H9 (cell line): Measurements from ENCODE around the gene APBA2. TPM values are rescaled to one million over a fixed set of nuclear protein-coding genes. Genes with fewer than 3 reads are reported as not detected.

Source experiments
- DNase-seq: peaks from one replicate; pipeline ENCODE4 v3.0.0-alpha.2; 2017
- H2AFZ ChIP-seq: one replicate; pipeline ENCODE4 v1.6.1; 2013; ENCODE audit warnings: mild to moderate bottlenecking, low read length, control low read depth, moderate library complexity
- H2AK5ac ChIP-seq: 2 replicates; pipeline ENCODE4 v1.6.1; 2013; ENCODE audit warnings: low read length, control low read depth, mixed read lengths; ENCODE audit not compliant: insufficient read length
- H2BK120ac ChIP-seq: one replicate; pipeline ENCODE4 v1.6.1; 2013; ENCODE audit warnings: low read depth, mild to moderate bottlenecking, low read length, control low read depth, inconsistent platforms; ENCODE audit not compliant: poor library complexity, severe bottlenecking
- H2BK12ac ChIP-seq: 2 replicates; pipeline ENCODE4 v1.6.1; 2013; ENCODE audit warnings: low read length, control low read depth, mixed read lengths, low read depth; ENCODE audit not compliant: insufficient read length
- H2BK15ac ChIP-seq: 2 replicates; pipeline ENCODE4 v1.6.1; 2013; ENCODE audit warnings: low read depth, low read length, control low read depth
- H2BK20ac ChIP-seq: one replicate; pipeline ENCODE4 v1.6.1; 2013; ENCODE audit warnings: low read depth, mild to moderate bottlenecking, low read length, control low read depth, inconsistent platforms; ENCODE audit not compliant: poor library complexity, severe bottlenecking
- H2BK5ac ChIP-seq: 2 replicates; pipeline ENCODE4 v1.6.1; 2013; ENCODE audit warnings: low read length, control low read depth, mixed read lengths; ENCODE audit not compliant: insufficient read length
- H3K14ac ChIP-seq: 2 replicates; pipeline ENCODE4 v1.6.1; 2013; ENCODE audit warnings: low read length, control low read depth; ENCODE audit not compliant: insufficient read depth
- H3K18ac ChIP-seq: 2 replicates; pipeline ENCODE4 v1.6.1; 2013; ENCODE audit warnings: low read depth, mild to moderate bottlenecking, mixed read lengths, low read length, control low read depth; ENCODE audit not compliant: insufficient read length
- H3K23ac ChIP-seq: 2 replicates; pipeline ENCODE4 v1.6.1; 2013; ENCODE audit warnings: low read length, control low read depth, mixed read lengths, low read depth; ENCODE audit not compliant: insufficient read length
- H3K23me2 ChIP-seq: 2 replicates; pipeline ENCODE4 v1.6.1; 2013; ENCODE audit warnings: low read depth, mild to moderate bottlenecking, mixed read lengths, low read length, control low read depth; ENCODE audit not compliant: insufficient read length, poor library complexity, severe bottlenecking
- H3K27ac ChIP-seq: 2 replicates; pipeline ENCODE4 v1.5.1; 2013; ENCODE audit warnings: low read length, control low read depth, mixed read lengths, low read depth; ENCODE audit not compliant: insufficient read length
- H3K27me3 ChIP-seq: 2 replicates; pipeline ENCODE4 v1.6.1; 2013; ENCODE audit warnings: low read length, control low read depth, inconsistent platforms; ENCODE audit not compliant: insufficient read depth
- H3K4ac ChIP-seq: 2 replicates; pipeline ENCODE4 v1.6.1; 2013; ENCODE audit warnings: low read depth, mild to moderate bottlenecking, control low read depth, inconsistent platforms, low read length, moderate library complexity
- H3K4me1 ChIP-seq: 2 replicates; pipeline ENCODE4 v1.6.1; 2013; ENCODE audit warnings: low read length, control low read depth, inconsistent platforms; ENCODE audit not compliant: insufficient read depth
- H3K4me2 ChIP-seq: 2 replicates; pipeline ENCODE4 v1.6.1; 2013; ENCODE audit warnings: low read length, control low read depth, mixed read lengths; ENCODE audit not compliant: insufficient read length, insufficient read depth
- H3K56ac ChIP-seq: 2 replicates; pipeline ENCODE4 v1.6.1; 2013; ENCODE audit warnings: low read depth, mild to moderate bottlenecking, mixed read lengths, low read length, control low read depth; ENCODE audit not compliant: insufficient read length
- H3K79me1 ChIP-seq: 2 replicates; pipeline ENCODE4 v1.6.1; 2013; ENCODE audit warnings: low read depth, mild to moderate bottlenecking, moderate library complexity, low read length, control low read depth, inconsistent platforms; ENCODE audit not compliant: insufficient read depth, poor library complexity, severe bottlenecking
- H3K79me2 ChIP-seq: 2 replicates; pipeline ENCODE4 v1.6.1; 2013; ENCODE audit warnings: low read length, control low read depth, inconsistent platforms; ENCODE audit not compliant: insufficient read depth
- H3K9ac ChIP-seq: 2 replicates; pipeline ENCODE4 v1.6.1; 2013; ENCODE audit warnings: low read length, control low read depth, mixed read lengths; ENCODE audit not compliant: insufficient read length; ENCODE audit errors: extremely low read depth
- H3K9me3 ChIP-seq: one replicate; pipeline ENCODE4 v1.6.1; 2013; ENCODE audit warnings: low read depth, low read length, inconsistent platforms; ENCODE audit not compliant: control insufficient read depth
- H3T11ph ChIP-seq: one replicate; pipeline ENCODE4 v1.6.1; 2013; ENCODE audit warnings: mild to moderate bottlenecking, low read length, control low read depth, inconsistent platforms
- H4K20me1 ChIP-seq: one replicate; pipeline ENCODE4 v1.6.1; 2013; ENCODE audit not compliant: control insufficient read depth, insufficient read length, insufficient read depth
- H4K5ac ChIP-seq: 2 replicates; pipeline ENCODE4 v1.6.1; 2013; ENCODE audit warnings: low read depth, mild to moderate bottlenecking, mixed read lengths, low read length, control low read depth; ENCODE audit not compliant: insufficient read length
- H4K8ac ChIP-seq: replicated peaks from 2 replicates; pipeline ENCODE4 v1.6.1; 2013; ENCODE audit warnings: low read length, control low read depth, mixed read lengths, low read depth; ENCODE audit not compliant: insufficient read length
- H4K91ac ChIP-seq: 2 replicates; pipeline ENCODE4 v1.6.1; 2013; ENCODE audit warnings: low read depth, mild to moderate bottlenecking, moderate library complexity, mixed read lengths, low read length, control low read depth; ENCODE audit not compliant: insufficient read length
- H3K27ac Mint-ChIP-seq, 3 experiments: 2 replicates in 2 of 3; 3 replicates in 1 of 3; pipeline ENCODE4 v1.8.0; 2020 to 2021; ENCODE audit warnings: mixed read lengths in 3 of 3, mild to moderate bottlenecking in 1 of 3, moderate library complexity in 1 of 3
- H3K27me3 Mint-ChIP-seq: 2 replicates; pipeline ENCODE4 v1.8.0; 2021; ENCODE audit warnings: low read depth, mild to moderate bottlenecking, moderate library complexity, mixed read lengths
- H3K36me3 Mint-ChIP-seq, 3 experiments: 2 replicates in 2 of 3; 3 replicates in 1 of 3; pipeline ENCODE4 v1.8.0; 2020 to 2021; ENCODE audit warnings: low read depth in 3 of 3, mixed read lengths in 3 of 3; ENCODE audit not compliant: insufficient read depth in 1 of 3
- H3K4me1 Mint-ChIP-seq, 2 experiments: 2 replicates each; pipeline ENCODE4 v1.8.0; 2020; ENCODE audit warnings: mixed read lengths in 2 of 2
- H3K4me3 Mint-ChIP-seq, 2 experiments: 2 replicates in 1 of 2; 3 replicates in 1 of 2; pipeline ENCODE4 v1.8.0; 2020 to 2021; ENCODE audit warnings: mild to moderate bottlenecking in 2 of 2, mixed read lengths in 2 of 2, moderate library complexity in 1 of 2
- H3K9me3 Mint-ChIP-seq, 2 experiments: 2 replicates in 1 of 2; 3 replicates in 1 of 2; pipeline ENCODE4 v1.8.0; 2020; ENCODE audit warnings: mild to moderate bottlenecking in 2 of 2, mixed read lengths in 2 of 2, moderate library complexity in 1 of 2
- CTCF ChIP-seq: fragments of 200-600 bp; sonication (generic); conservative IDR thresholded peaks from 3 replicates; pipeline ENCODE4 v1.8.0; 2021; ENCODE audit warnings: antibody characterized with exemption, mild to moderate bottlenecking
- WGBS: extraction: QIAGEN DNeasy Blood & Tissue Kit; methylation state at CpG from one replicate; pipeline ENCODE4 v1.1.7; 2013; ENCODE audit warnings: missing lambda C conversion rate, low lambda C conversion rate, mixed read lengths; ENCODE audit not compliant: insufficient read length; ENCODE audit errors: extremely low coverage; 5-methylcytosine and 5-hydroxymethylcytosine counted together
- total RNA-seq: library from RNA; stranded (reverse); gene quantifications from 2 replicates; pipeline ENCODE4 v1.2.1, GENCODE V29; 2021

The APBA2 gene
- total RNA-seq, 1 experiment from 2014 or later: 14.3 TPM

- peak; percentile 73 for DNase-seq
- Histone ChIP-seq H3K14ac (no peak overlapping the region; the same call in 1 of the 2 replicates), H4K91ac (no peak overlapping the region), H4K8ac (no peak overlapping the region), H3K27me3 (no peaks in the 10 kb centered on the region), H2AK5ac (no peak overlapping the region), H3K4me1 (no peaks in the 10 kb centered on the region), H3K79me2 (no peaks in the 10 kb centered on the region), H3K9ac (no peak overlapping the region), H2BK120ac (no peak overlapping the region), H2BK5ac (no peak overlapping the region), H3K18ac (no peak overlapping the region), H3K79me1 (no peaks in the 10 kb centered on the region), H3T11ph (no peak overlapping the region), H2BK12ac (no peak overlapping the region), H4K5ac (no peak overlapping the region), H4K20me1 (no peaks in the 10 kb centered on the region), H3K4me2 (no peak overlapping the region), H3K9me3 (no peaks in the 10 kb centered on the region), H3K23ac (no peak overlapping the region), H3K56ac (no peak overlapping the region), H2AFZ (no peak overlapping the region), H3K27ac (no peak overlapping the region), H3K23me2 (no peaks in the 10 kb centered on the region), H2BK15ac (no peak overlapping the region), H2BK20ac (no peak overlapping the region), H3K4ac (no peak overlapping the region)
- WGBS: no CpG with 5 or more reads among the region's 15 CpGs
- no peaks in the 10 kb centered on the region; the same call in 1 of the 2 replicates for H3K27me3 Mint-ChIP-seq
- peak overlapping the region in 2 of 3 experiments; percentile 48 to 71; a peak in 2 of 7 replicates for H3K27ac Mint-ChIP-seq
- TF ChIP-seq CTCF: peak; percentile 95
- H3K9me3 Mint-ChIP-seq: no peaks in the 10 kb centered on the region
- H3K36me3 Mint-ChIP-seq: no peaks in the 10 kb centered on the region; a peak in 1 of 7 replicates
- peaks cover 10 to 16% of the 10 kb centered on the region in 2 experiments for H3K4me1 Mint-ChIP-seq
- no peak overlapping the region for H3K4me3 Mint-ChIP-seq
Observed at GRCh38 chr15:29090617-29091466, 205.1 kb downstream of the APBA2 start.
